ENCODE results near the gene PDZD7.

The PDZD7 gene

DNA sequence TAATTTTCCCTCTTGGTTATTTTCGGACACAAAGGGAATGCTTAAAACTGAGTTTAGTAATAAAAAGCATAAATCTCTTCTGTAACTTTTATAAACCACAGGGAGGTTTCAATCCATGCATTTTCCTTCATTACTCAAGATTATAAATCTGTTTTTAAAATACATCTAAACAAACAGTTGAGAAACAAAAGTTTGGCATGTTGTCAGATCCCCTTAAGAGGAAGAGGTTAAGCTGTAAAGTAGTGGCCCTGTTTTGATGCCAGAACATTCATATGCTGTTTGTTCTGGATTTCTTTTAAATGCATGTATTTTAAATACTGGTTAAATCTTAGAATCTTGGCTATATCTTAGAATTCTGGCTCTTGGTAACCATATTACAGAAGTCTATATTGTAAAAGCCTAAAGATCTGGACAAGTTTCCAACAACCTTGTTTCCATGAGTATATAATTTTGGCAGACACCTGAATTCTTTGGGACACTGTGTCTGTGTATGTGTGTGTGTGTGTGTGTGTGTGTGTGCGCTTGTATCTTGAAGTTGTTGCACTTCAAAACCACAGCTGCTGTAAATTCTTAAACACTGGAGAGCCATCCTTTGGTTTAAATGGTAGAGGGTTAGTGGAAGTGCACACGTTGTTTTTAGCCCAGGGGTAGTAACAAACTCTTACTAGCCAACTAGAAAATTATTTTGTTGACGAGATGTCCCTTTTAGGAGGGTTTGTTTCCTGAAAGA, 68.4 kb downstream of the PDZD7 start:
- no peak for DNase-seq

DNA sequence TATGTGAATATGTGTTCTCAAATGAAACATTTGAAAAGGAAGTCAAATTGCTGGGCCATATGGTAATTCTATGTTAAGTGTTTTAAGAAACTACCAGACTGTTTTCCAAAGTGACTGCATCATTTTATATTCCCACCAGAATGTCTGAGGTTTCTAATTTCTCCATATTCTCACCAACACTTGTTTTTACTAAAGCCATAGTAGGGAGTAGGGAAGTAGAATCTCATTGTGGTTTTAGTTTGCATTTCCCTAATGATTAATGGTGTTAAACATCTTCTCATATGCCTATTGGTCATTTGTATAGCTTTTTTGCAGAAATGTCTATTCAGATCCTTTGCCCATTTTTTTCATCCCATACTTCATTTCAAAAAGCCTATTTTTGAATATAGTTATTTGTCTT, 70.7 kb downstream of the PDZD7 start:
- no peak for DNase-seq
